EH (cell line): ENCODE results near the gene CTSS.
"Not testable (repeated sequence)": the region's sequence is repeated elsewhere in the genome, so short reads cannot be mapped to it uniquely, and the experiment has no call there.

ENCODE experiments used
- DNase-seq: peaks from one replicate; pipeline ENCODE4 v3.0.0-alpha.2; 2015; ENCODE audit warnings: low read depth

The CTSS gene

DNA sequence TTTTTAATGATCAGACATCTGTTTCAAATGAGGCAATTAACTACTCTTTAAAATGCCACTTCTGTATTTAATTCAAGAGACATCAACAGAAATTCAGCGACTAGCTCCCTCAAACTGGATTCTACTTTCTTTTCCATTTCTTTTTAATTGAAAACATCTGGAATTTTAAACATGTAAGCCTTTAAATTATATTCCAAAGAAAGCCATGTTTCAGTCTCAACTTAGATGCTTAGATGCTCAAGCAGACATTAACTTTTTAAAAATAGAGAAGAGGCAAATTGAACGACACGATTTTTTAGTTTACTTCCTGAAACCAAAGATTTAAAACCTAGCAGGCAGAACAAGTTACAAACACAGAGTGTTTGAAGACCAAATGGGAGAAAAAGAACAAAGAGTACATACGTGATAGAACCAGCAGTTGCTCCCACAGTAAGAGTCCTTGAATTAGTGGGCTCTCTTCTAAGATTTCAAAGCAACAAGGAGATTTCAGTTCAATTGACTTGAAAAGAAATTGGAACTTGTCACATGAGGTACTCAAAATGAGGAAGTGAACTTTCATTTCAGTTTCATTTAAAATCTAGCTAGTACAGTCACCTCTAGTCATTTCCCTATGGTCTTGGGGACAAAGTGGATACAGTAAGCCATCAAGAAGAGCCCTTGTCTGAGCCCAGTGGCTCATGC lies at the start of gene CTSS:
TSS of gene CTSS (minus strand) at position 483 of the 681 bp plus-strand sequence. CDS start 1,015 bp downstream, outside the sequence.
- peak; percentile 21 for DNase-seq

DNA sequence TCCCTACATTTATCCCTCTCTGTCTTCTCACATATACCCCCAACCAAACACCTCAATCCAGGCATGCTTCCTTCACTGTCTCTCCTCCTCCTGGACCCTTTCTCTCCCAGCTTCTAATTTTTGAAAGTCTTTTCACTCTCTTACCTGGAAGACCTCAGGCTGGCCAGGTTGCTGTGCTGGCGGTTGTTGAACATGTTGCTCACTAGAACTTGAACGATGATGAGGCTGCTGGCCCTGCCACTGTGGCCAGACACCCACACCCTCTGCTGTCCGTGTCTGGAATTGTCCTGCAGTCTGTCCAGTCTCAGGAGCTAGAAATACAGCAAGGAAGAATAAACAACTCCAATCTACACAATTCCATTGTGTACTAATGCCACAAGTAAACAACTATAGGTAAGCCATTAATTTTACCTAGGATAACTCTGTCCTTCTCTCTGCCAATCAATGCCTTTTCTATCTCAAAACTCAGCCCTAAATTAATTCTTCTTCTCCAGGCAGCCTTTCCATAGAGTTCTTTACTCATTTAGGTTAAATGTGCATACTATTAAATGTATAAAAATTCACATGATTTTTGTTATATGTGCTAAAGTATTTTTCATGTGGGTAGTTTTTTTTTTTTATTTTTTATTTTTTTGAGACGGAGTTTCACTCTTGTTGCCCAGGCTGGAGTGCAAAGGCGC lies 47.6 kb upstream of the CTSS start:
- peak; percentile 70 for DNase-seq

GRCh38 chr1:150810958-150811659 lies 45.5 kb upstream of the CTSS start:
- no peak for DNase-seq

DNA sequence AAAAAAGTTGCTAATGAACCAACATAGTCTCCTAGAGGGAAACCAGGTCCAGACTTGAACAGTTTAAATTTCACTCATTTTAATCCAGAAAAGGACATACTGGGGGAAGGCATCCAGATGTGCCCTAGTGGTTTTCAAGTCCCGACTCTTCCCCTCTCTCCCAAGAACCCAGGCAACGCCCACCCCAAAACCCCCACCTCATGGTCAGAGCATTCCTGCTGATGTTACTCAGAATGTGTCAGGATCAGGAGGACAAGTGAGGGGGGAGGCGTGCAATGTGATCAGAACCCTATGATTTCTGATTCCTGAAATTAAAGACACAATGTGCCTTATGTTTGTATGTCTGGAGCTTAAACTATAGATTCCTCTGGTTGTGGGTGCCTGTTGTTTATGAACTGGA lies 44.1 kb upstream of the CTSS start:
- DNase-seq, result peak; percentile 63

DNA sequence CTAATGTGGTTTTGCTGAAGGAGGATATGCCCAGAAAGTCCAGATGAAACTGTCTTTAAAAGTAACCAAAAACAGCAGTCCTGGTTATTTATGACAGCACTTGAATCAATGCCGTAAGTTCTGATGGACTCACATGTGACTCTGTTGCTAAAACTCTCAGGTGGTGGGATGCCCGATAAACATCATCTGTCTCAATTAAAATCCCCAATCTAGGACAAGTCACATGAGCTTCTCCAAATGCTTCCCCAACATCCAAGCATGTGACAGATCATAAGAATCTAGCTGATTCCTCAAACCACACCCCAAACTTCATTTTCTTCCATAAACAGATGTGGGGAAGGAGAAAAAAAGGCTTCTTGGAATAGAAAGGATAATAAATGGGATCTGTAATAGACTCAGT lies 43.3 kb upstream of the CTSS start:
- peak; percentile 27 for DNase-seq

GRCh38 chr1:150808121-150808520 lies 42.5 kb upstream of the CTSS start, which contains the start of gene CTSK:
Gene CTSK (minus strand): TSS chr1:150808260. CDS start chr1:150806805, 1,455 bp downstream.
- DNase-seq, result peak; percentile 48

DNA sequence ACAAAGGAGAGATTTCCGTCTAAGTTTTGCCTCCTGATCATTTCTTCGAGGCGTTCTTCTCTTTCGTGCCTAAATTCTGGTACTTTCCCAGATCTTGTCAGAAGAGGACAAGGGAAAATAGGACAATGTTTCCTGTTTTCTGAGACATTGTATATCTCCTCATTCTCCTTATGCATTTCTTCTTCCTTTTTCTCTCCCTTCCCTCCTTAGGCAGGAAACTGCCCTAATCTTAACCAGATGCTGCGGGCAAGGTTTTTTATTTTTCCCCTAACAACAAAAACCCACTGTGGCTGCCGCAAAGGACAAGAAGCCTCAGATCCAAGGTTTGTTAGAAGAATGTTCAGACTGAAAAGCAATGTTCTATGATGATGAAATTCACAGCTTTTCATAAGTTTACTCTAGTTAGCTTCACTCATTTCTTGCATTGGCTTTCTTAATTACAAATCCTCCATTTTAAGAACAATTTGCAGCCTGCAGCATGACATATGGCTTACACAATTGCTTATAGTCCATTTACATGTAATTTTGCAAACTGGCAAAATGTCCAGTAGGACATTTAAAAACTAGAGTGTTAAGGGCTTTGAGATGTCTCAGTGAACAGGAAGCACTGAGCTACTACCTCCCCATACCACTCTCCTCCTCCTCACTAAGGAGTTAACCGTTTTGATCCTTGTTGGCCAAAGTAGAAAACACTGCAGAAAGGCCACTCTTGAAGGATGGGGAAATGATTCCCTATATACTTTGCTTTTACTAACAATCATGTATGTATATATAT lies 41.9 kb upstream of the CTSS start:
- DNase-seq, result peak; percentile 57

DNA sequence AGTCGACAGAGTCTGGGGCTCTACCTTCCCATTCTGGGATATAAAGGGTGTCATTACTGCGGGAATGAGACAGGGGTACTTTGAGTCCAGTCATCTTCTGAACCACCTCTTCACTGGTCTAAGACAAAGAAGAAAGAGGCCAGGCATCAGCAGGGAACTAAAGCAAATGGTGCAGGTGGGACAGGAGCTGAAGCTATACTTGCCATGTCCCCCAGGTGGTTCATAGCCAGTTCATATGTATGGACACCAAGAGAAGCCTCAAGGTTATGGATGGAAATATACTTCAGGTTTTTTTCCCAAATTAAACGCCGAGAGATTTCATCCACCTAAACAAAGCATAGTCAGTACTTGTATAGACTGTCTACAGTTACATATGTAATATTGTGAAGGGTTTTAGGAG lies 40.3 kb upstream of the CTSS start:
- DNase-seq, result no peak

DNA sequence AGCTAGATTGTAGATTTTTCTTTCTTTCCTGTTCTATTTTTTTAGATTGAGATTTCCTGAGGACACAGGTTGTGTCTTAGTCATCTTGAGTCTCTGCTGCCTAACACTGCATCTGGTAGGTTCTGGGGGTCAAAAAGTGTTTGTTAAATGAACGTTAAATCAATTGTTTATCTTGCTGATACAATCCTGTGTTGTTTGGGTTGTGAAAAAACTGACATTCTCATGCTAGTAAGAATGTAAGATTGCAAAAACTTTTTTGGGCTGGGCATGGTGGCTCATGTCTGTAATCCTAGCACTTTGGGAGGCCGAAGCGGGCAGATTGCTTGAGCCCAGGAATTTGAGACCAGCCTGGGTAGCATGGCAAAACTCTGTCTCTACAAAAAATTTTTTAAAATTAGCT lies 39.1 kb upstream of the CTSS start:
- no peak for DNase-seq

DNA sequence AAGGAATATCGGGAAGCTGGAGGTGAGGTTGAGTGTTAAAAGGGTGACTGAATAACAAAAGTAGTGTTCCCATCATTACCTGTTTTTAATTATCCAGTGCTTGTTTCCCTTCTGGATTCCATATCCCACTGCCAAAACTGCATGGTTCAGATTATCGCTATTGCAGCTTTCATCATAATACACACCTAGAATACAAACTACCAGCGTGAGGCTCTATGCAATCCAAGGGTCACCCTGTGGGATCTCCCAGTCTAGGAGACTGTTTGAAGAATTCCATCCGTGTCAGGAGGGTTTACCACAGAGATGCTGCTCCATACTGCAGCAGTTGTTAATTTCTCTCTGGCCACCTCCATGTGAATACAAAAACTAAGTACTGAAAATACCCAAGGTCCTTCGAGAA lies 33.5 kb upstream of the CTSS start:
- no peak for DNase-seq

GRCh38 chr1:150798525-150798924 lies 32.9 kb upstream of the CTSS start:
- peak; percentile 51 for DNase-seq

- no peak for DNase-seq
Observed at GRCh38 chr1:150796374-150796773, 30.8 kb upstream of the CTSS start.

DNA sequence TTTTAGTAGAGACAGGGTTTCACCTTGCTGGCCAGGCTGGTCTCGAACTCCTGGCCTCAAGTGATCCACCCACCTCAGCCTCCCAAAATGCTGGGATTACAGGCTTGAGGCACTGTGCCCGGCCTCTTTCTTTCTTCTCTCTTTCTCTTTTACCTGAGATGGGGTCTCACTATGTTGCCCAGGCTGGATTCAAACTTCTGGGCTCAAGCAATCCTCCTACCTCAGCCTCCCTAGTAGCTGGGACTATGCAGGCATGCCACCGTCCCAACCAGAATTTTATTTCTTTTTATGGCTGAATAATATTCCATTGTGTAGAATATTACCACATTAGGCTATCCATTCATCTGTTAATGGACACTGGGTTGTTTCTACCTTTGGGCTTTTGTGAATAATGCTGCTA lies 28.2 kb upstream of the CTSS start:
- DNase-seq, result not testable (repeated sequence)

DNA sequence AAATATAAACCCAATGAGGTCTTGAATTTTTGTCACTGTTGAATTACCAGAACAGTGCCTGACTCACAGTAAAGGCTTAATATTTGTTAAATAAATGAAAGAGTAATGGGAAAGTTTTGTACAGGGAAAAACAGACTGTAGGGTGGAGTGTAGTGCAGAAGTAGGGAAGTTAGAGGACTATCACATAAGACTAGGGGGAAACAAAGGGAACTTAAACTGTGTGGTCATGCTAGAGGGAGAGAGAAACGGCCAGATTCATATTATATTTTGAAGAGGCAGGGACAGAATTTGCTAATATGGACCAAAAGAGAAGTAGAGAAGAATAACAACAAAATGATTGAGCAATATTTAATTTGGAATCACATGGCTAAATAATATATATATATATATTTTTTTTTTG lies 27.6 kb upstream of the CTSS start:
- DNase-seq, result no peak

- no peak for DNase-seq
Observed at GRCh38 chr1:150791585-150791984, 26.0 kb upstream of the CTSS start.

- no peak for DNase-seq
Observed at GRCh38 chr1:150789396-150789795, 23.8 kb upstream of the CTSS start.

GRCh38 chr1:150788946-150789345 lies 23.4 kb upstream of the CTSS start:
- DNase-seq, result no peak

DNA sequence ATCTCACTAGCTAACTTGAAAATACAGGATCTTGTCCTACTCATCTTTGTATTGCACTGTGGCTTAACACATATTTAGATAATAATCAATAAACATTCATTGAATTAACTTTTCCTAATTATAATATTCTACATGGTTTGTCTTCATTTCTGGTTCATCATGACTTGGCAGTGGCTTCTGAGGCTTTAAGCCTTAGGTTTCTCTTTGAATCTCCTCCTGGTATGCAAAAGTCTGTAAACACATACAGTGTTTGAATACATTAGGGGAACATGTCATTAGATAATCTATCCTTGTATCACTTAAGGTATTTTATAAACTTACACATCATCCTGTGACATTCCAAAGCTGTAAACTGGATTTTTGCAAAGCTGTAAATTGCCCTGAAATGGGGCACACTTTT lies 21.9 kb upstream of the CTSS start:
- DNase-seq, result no peak

GRCh38 chr1:150780510-150780909 lies 14.9 kb upstream of the CTSS start:
- DNase-seq, result no peak

- DNase-seq, result no peak
Observed at GRCh38 chr1:150778409-150778808, 12.8 kb upstream of the CTSS start.

GRCh38 chr1:150777544-150777943 lies 12.0 kb upstream of the CTSS start:
- DNase-seq, result no peak

- not testable (repeated sequence) for DNase-seq
Observed at GRCh38 chr1:150775931-150776505, 10.4 kb upstream of the CTSS start.
